ENCODE results near the gene DMAP1.

DNA sequence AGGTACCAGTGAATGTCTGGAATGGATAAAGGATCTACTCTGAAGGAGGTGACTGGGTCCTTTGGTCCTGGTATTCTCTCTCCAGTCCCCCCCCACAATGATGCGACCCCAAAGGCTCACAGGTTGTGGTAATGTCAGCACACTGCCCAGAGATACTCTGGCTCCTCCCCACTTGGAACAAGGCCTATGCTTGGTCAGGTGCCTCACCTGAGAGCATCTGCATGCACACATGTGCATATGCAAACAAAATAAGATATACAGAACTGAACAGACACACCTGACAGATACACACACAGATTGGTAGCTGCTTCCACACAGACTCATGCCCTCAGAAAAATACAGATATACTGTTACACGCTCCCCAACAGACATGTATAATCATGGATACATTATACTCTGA, 33.5 kb downstream of the DMAP1 start:
- TF ChIP-seq EP300 (IDR thresholded peaks at IDR 0.05), result no peak
- TF ChIP-seq POLR2A (IDR thresholded peaks at IDR 0.05), result no peak
